Chondrocyte (in vitro differentiated cells): Measurements from ENCODE around the gene HSD17B2. TPM values are rescaled to one million over a fixed set of nuclear protein-coding genes. Genes with fewer than 3 reads are reported as not detected.
A peak's percentile ranks its signal among the peaks of the same experiment; 100 is the strongest.

Source experiments
- DNase-seq: peaks from one replicate; pipeline ENCODE4 v3.0.0; 2021; ENCODE audit warnings: mixed read lengths, low spot score
- H3K27ac Mint-ChIP-seq: one replicate; pipeline ENCODE4 v1.8.0; 2021; ENCODE audit warnings: mild to moderate bottlenecking, moderate library complexity, mixed read lengths; ENCODE audit not compliant: unreplicated experiment
- H3K27me3 Mint-ChIP-seq: 2 replicates; pipeline ENCODE4 v1.8.0; 2021; ENCODE audit warnings: low read depth, mixed read lengths
- H3K36me3 Mint-ChIP-seq: 2 replicates; pipeline ENCODE4 v1.8.0; 2021; ENCODE audit warnings: low read depth, mixed read lengths
- H3K4me1 Mint-ChIP-seq: 2 replicates; pipeline ENCODE4 v1.8.0; 2021; ENCODE audit warnings: low read depth, mild to moderate bottlenecking, mixed read lengths
- H3K4me3 Mint-ChIP-seq: one replicate; pipeline ENCODE4 v1.8.0; 2021; ENCODE audit warnings: mild to moderate bottlenecking, moderate library complexity, mixed read lengths; ENCODE audit not compliant: unreplicated experiment
- H3K9me3 Mint-ChIP-seq: 2 replicates; pipeline ENCODE4 v1.8.0; 2021; ENCODE audit warnings: low read depth, mixed read lengths
- total RNA-seq: library from RNA; stranded (reverse); gene quantifications from 3 replicates; pipeline ENCODE4 v1.2.1, GENCODE V29; 2021
- TF ChIP-seq, protein P1 (sequence below): fragments of 200-600 bp; sonication (generic); IDR thresholded peaks from 2 replicates; pipeline ENCODE4 v1.5.0; 2021; ENCODE audit warnings: antibody characterized with exemption, mild to moderate bottlenecking, moderate library complexity

HSD17B2 gene
- total RNA-seq, 1 donor from 2014 or later: not detected

DNA sequence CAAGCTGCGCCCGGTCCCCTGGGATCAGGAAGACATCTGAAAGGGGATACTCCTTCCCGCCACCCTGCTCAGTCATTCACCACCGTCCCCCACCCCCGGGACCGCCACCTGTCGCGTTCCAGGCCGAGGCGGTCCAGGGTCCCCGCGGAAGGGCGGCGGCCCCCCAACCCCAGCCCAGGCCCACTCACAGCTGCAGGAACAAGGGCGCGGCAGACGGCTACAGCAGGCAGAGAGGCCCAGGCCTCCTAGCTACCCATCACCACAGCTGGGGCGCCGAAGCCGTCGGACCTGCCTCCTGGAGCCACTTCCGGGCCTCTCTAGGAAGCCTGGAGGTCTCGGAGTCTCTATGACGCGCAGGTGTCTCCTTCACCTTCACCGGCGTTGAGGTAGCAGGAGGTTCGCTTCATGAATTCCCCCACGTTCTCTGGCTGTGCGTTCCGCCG lies 23.8 kb upstream of the HSD17B2 start, which contains the start of gene SDR42E1:
TSS of gene SDR42E1 (minus strand) at position 272 of the 443 bp plus-strand sequence. CDS start 10,612 bp downstream, outside the sequence.
- TF ChIP-seq, protein P1, sequence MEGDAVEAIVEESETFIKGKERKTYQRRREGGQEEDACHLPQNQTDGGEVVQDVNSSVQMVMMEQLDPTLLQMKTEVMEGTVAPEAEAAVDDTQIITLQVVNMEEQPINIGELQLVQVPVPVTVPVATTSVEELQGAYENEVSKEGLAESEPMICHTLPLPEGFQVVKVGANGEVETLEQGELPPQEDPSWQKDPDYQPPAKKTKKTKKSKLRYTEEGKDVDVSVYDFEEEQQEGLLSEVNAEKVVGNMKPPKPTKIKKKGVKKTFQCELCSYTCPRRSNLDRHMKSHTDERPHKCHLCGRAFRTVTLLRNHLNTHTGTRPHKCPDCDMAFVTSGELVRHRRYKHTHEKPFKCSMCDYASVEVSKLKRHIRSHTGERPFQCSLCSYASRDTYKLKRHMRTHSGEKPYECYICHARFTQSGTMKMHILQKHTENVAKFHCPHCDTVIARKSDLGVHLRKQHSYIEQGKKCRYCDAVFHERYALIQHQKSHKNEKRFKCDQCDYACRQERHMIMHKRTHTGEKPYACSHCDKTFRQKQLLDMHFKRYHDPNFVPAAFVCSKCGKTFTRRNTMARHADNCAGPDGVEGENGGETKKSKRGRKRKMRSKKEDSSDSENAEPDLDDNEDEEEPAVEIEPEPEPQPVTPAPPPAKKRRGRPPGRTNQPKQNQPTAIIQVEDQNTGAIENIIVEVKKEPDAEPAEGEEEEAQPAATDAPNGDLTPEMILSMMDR: no peak
- Mint-ChIP-seq H3K4me1 (peaks cover 2% of the 10 kb centered on the region), H3K27me3 (peaks cover 7% of the 10 kb centered on the region), H3K4me3 (no peak within 1 kb of the TSS), H3K27ac (no peak within 1 kb of the TSS), H3K9me3 (peaks cover 21% of the 10 kb centered on the region), H3K36me3 (peaks cover 2% of the 10 kb centered on the region)
- no peak for DNase-seq

DNA sequence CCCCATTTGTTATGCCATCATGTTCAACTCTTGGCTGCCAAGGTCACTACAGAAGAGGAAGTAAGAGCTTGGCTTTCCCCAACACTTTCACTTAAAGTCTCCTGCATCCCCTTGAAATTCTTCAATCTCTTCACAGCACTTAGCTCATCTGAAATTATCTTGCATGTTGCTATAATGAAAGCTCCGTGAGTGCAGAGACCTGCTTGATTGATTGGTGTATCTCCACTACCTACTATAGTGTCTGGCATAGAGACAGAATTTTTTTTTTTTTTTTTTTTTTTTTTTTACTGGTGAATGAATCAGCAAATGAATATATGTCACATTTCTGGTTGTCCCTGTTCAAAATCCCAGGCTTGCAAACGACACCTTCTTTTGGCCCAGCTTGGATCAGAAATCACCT lies 21.9 kb upstream of the HSD17B2 start:
- no peak for DNase-seq
- H3K4me3 Mint-ChIP-seq: no peak overlapping the region
- TF ChIP-seq, protein P1: no peak
- peaks cover 18% of the 10 kb centered on the region for H3K9me3 Mint-ChIP-seq
- peaks cover 5% of the 10 kb centered on the region for H3K27me3 Mint-ChIP-seq
- peaks cover 6% of the 10 kb centered on the region for H3K4me1 Mint-ChIP-seq
- H3K36me3 Mint-ChIP-seq: peaks cover 2% of the 10 kb centered on the region
- H3K27ac Mint-ChIP-seq: no peak overlapping the region

DNA sequence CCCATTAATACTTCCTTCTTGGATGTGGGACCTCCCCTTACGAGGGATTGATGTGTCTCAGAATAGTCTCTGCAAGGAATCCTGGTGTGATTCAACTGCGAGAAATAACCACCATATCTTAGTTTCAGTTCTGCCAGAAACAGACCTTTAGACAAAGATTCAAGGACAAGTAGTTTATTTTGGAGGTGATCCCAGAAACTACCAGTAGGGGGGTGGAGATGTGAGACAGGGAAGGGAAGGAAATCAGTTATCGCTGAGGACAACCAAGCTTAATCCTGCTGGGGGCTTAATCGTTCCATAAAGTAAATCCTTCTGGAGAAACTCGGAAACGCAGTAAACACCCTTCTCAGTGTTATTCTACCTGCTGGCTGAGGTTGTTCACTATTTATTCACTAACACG lies 18.8 kb upstream of the HSD17B2 start:
- Mint-ChIP-seq H3K4me3 (no peak overlapping the region), H3K9me3 (peaks cover 7% of the 10 kb centered on the region), H3K4me1 (peaks cover 6% of the 10 kb centered on the region), H3K27ac (no peak overlapping the region), H3K27me3 (peaks cover 17% of the 10 kb centered on the region), H3K36me3 (peaks cover 2% of the 10 kb centered on the region)
- TF ChIP-seq, protein P1: peak; percentile 45
- no peak for DNase-seq

DNA sequence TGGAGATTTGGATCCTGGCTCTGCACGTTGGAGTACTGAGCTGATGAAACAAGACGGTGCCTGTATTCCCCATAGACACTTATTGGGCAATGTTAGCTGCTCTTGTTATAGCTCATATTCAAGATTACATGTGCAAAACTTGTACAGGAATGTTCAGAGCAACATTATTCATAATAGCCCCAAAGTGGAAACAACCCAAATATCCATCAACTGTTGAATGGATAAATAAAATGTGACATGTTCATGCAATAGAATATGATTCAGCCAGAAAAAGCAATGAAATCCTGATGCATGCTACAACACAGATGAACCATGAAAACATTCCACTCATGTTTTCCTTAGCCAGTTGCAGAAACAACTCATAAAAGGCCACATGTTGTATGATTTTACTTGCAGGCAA lies 18.1 kb upstream of the HSD17B2 start:
- Mint-ChIP-seq H3K4me3 (no peak overlapping the region), H3K9me3 (peaks cover 7% of the 10 kb centered on the region), H3K4me1 (peaks cover 6% of the 10 kb centered on the region), H3K27me3 (peaks cover 12% of the 10 kb centered on the region), H3K27ac (peak overlapping the region; percentile 8), H3K36me3 (no peaks in the 10 kb centered on the region)
- TF ChIP-seq, protein P1: no peak
- no peak for DNase-seq

DNA sequence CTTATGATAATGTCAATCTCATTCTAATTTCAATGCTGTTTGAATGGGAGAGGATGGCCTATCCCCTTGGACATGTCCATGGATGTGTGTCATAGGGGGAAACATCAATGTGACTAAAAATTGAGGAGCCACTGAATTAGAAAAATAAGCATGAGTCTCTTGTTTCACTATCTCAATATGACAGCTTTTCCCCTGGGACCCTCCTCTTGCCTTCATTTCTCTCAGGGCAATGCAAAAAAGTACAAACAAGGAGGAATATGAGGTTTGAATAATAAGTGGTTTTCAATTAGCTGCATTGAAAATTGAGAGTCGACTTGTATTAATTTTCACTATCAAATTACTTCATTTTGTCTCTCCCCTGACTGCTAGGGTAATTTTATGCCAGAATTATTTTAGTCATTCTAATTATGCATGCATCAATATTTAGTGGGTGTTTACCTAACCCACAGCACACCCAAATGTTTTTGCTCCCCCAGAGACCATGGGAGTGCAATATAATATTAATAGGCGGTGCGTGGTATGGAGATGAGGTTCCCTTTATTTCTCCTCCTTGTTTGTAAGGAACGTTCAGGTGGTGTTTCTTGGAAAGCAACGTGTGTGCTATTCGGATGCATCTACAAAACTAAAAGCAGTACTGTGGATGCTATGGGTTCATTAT lies 17.0 kb upstream of the HSD17B2 start:
- Mint-ChIP-seq H3K4me1 (peaks cover 6% of the 10 kb centered on the region), H3K4me3 (no peak overlapping the region), H3K27me3 (peaks cover 12% of the 10 kb centered on the region), H3K9me3 (peaks cover 7% of the 10 kb centered on the region), H3K27ac (no peak overlapping the region), H3K36me3 (no peaks in the 10 kb centered on the region)
- no peak for DNase-seq
- TF ChIP-seq, protein P1: no peak
